ENCODE results near the gene LARP1. TPM values are rescaled to one million over a fixed set of nuclear protein-coding genes. Genes with fewer than 3 reads are reported as not detected.
A peak's percentile ranks its signal among the peaks of the same experiment; 100 is the strongest.

LARP1 gene
- 232 and 290 TPM in 2 replicates for total RNA-seq (2021)
- percentile 92 among the genes with signal in this experiment for Bru-seq, nascent RNA
- BruChase-seq, experiment 1, labeled RNA remaining after a 2-hour chase, result percentile 91 among the genes with signal in this experiment
- percentile 96 among the genes with signal in this experiment for BruChase-seq, experiment 2, labeled RNA remaining after a 6-hour chase
- long read RNA-seq, partial matches to known transcripts, result 20 of 113 reads
- long read RNA-seq, other reads (novel, unspliced or antisense), result 92 of 113 reads

DNA sequence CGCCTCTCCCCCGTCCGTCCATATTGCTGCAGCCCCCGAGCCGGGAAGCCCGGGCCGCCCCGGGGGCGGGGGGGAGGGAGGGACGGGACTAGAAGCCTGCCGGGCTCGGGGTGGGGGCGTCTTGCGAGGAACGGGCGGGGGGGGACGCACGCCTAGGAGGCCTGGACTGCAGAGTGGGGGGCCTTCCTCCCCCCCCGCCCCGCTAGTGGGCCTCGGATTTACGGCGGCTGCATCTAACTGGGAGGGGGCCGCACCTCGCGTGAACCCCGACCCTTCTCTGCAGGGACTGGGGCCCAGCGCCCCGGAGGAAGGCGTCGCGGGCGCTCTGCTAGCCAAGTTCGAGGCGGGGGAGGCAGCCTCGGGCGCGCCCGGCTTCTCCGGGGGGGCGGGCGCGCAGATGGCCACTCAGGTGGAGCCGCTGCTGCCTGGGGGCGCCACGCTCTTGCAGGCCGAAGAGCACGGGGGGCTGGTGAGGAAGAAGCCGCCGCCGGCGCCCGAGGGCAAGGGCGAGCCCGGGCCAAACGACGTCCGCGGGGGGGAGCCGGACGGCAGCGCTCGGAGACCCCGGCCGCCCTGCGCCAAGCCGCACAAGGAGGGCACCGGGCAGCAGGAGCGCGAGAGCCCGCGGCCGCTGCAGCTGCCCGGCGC is at the start of gene LARP1:
Gene LARP1 (plus strand): TSS at position 17 of the 648 bp plus-strand sequence. CDS start 381 bp downstream, at position 398.
- Histone ChIP-seq H4K20me1 (ENCODE audit: insufficient read depth) (peaks cover 36% of the 10 kb centered on the region), H3F3A (ENCODE audit: insufficient read depth, low read depth) (0 out of 2 replicates have a peak, but pooled peaks cover 5% of the 10 kb centered on the region), H3K79me2 (ENCODE audit: low read depth) (peaks cover 64% of the 10 kb centered on the region), H3K4me1 (replicated peaks; ENCODE audit: insufficient read depth) (peaks cover 41% of the 10 kb centered on the region), H3K27me3 (ENCODE audit: insufficient read depth, low read depth) (no peaks in the 10 kb centered on the region), H3K9me2 (ENCODE audit: insufficient read depth) (no peaks in the 10 kb centered on the region), H3K4me2 (peak within 1 kb of the TSS; percentile 90), H3K36me3 (ENCODE audit: low read depth) (no peaks in the 10 kb centered on the region), H3K27ac (peak within 1 kb of the TSS; percentile 95), H3K9me3 (ENCODE audit: insufficient read depth, low read depth) (no peaks in the 10 kb centered on the region), H3K4me3 (peak within 1 kb of the TSS; percentile 77), H2AFZ (peak within 1 kb of the TSS; percentile 91)
- intact Hi-C loops (cut with micrococcal nuclease; ENCODE audit: unreplicated experiment), result loop anchor here (1.0 to 5.0 kb wide), 6 partner anchors 43 to 308 kb away; partner anchors contain the start of genes CNOT8 and SAP30L
- ChIA-PET CTCF (no interaction called here), POLR2A (ENCODE audit: unreplicated experiment) (no interaction called here)
- BruUV-seq (replicated peaks), result no TSS peak
- no peak for TF ChIP-seq EZH2 (IDR thresholded peaks at IDR 0.05; ENCODE audit: low read depth)
- no peak for TF ChIP-seq CTCF (conservative IDR thresholded peaks at IDR 0.05)
- DNase-seq, result no peak

DNA sequence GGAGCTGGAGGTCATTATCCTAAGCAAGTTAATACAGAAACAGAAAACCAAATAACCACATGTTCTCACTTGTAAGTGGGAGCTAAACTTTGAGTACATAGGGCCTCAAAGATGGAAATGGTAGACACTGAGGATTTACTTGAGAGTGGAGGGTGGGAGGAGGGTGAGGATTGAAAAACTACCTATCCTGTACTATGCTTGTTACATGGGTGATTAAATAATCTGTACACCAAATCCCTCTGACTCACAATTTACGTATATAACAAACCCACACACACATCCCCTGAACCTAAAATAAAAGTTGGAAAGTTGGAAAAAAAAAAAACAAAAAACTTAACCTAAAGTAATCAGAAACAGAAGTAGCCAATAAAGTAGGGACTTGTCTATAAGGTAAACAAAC is 48.8 kb upstream of the LARP1 start:
- no peaks in the 10 kb centered on the region for H3K27me3 ChIP-seq (ENCODE audit: insufficient read depth, low read depth)
- no peak overlapping the region for H3K4me2 ChIP-seq
- intact Hi-C loops (cut with micrococcal nuclease; ENCODE audit: unreplicated experiment), result no loop called here
- TF ChIP-seq EZH2 (IDR thresholded peaks at IDR 0.05; ENCODE audit: low read depth) (no peak), CTCF (conservative IDR thresholded peaks at IDR 0.05) (no peak)
- POLR2A ChIA-PET (ENCODE audit: unreplicated experiment), result no interaction called here
- no peaks in the 10 kb centered on the region for H3K9me2 ChIP-seq (ENCODE audit: insufficient read depth)
- no peaks in the 10 kb centered on the region for H3K79me2 ChIP-seq (ENCODE audit: low read depth)
- H2AFZ ChIP-seq, result no peak overlapping the region
- no peak overlapping the region for H3K4me3 ChIP-seq
- no peak for DNase-seq
- H3F3A ChIP-seq (ENCODE audit: insufficient read depth, low read depth), result peaks cover 20% of the 10 kb centered on the region; the same call in 1 of the 2 replicates
- H3K36me3 ChIP-seq (ENCODE audit: low read depth), result no peaks in the 10 kb centered on the region
- no peak overlapping the region for H3K27ac ChIP-seq
- no peaks in the 10 kb centered on the region for H4K20me1 ChIP-seq (ENCODE audit: insufficient read depth)
- no peaks in the 10 kb centered on the region for H3K9me3 ChIP-seq (ENCODE audit: insufficient read depth, low read depth)
- BruUV-seq (replicated peaks), result no TSS peak
- H3K4me1 ChIP-seq (replicated peaks; ENCODE audit: insufficient read depth), result peaks cover 23% of the 10 kb centered on the region
- CTCF ChIA-PET, result no interaction called here

- Histone ChIP-seq H3K27ac (no peak overlapping the region), H3K9me2 (ENCODE audit: insufficient read depth) (no peaks in the 10 kb centered on the region), H3K27me3 (ENCODE audit: insufficient read depth, low read depth) (no peaks in the 10 kb centered on the region), H2AFZ (no peak overlapping the region), H3K36me3 (ENCODE audit: low read depth) (no peaks in the 10 kb centered on the region), H3K4me3 (no peak overlapping the region), H3K79me2 (ENCODE audit: low read depth) (no peaks in the 10 kb centered on the region), H3K4me1 (replicated peaks; ENCODE audit: insufficient read depth) (peaks cover 19% of the 10 kb centered on the region), H3F3A (ENCODE audit: insufficient read depth, low read depth) (peaks cover 16% of the 10 kb centered on the region; the same call in 1 of the 2 replicates), H3K4me2 (no peak overlapping the region), H4K20me1 (ENCODE audit: insufficient read depth) (no peaks in the 10 kb centered on the region), H3K9me3 (ENCODE audit: insufficient read depth, low read depth) (no peaks in the 10 kb centered on the region)
- no TSS peak for BruUV-seq (replicated peaks)
- ChIA-PET CTCF (no interaction called here), POLR2A (ENCODE audit: unreplicated experiment) (no interaction called here)
- intact Hi-C loops (cut with micrococcal nuclease; ENCODE audit: unreplicated experiment), result no loop called here
- DNase-seq, result no peak
- TF ChIP-seq EZH2 (IDR thresholded peaks at IDR 0.05; ENCODE audit: low read depth) (no peak), CTCF (conservative IDR thresholded peaks at IDR 0.05) (no peak)
These were observed 47.5 kb upstream of the LARP1 start for GRCh38 chr5:154707641-154708040.
